HG02759 (cell line): ENCODE results near the gene SAE1.
"Not testable (repeated sequence)": the region's sequence is repeated elsewhere in the genome, so short reads cannot be mapped to it uniquely, and the experiment has no call there.

Experiments used
- ATAC-seq: cut with Tn5 transposase; IDR thresholded peaks from one replicate; pipeline ENCODE4 v1.9.1; 2021; ENCODE audit warnings: mild to moderate bottlenecking, moderate library complexity; ENCODE audit not compliant: unreplicated experiment

SAE1 gene

GRCh38 chr19:47130589-47131227 lies at the start of gene SAE1:
SAE1 (plus strand) TSS chr19:47130835; CDS start chr19:47130931, 96 bp downstream.
- peak; percentile 90 for ATAC-seq

GRCh38 chr19:47081095-47081494 lies 49.5 kb upstream of the SAE1 start:
- no peak for ATAC-seq

GRCh38 chr19:47082493-47082892 lies 48.1 kb upstream of the SAE1 start:
- ATAC-seq = no peak

DNA sequence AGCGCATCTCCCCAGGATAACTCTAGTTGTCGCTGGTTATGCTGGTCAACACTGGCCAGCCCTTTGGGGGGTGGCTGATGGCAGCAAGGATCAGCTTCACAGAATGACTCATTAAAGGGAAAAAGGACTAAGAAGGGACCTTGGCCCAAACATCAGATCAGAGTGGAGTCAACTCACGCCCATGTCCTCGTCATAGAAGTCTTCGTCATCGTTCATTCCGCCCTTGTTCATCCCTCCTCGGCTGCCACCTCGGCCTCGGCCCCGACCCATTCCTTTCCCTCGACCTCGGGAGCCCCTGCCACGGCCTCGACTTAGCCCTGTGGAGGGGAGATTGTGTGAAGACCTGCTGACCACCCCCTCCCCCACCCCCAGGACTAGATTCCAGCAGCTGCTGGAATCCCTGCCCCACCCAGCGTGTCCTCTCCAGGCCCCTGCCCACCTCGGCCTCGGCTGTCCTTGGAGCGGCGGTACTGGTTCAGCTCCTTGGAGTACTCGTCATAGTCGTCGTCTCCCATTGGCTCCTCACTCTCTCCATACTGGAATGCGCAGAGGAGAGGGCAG lies 45.7 kb upstream of the SAE1 start:
- no peak for ATAC-seq

GRCh38 chr19:47086280-47086679 lies 44.4 kb upstream of the SAE1 start:
- ATAC-seq = no peak

DNA sequence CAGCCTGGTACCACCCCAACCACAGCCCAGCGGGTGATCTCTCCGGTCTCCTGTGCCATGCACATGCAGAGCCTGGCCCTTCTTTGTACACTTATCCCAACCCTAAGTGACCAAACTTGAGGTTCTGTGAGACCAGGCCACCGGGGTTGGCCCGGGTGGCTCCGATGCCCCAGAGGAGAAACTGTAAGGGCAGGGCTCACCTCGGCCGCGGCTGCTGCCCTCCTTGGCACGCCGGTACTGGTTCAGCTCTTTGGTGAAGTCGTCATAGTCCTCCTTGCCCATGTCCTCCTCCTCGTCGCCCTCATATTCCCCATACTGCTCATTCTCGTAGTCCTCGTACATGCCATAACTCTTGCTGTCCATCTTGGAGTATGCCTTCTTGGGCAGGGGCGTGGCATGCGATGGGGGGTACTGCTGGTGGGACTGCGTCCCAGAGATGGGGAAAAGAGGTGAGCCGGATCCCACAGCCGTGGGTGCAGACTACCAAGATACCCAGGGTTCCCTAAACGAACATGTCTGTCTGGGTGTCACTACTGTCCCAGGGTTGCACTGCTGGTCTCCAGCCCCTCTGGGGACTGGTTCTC lies 40.8 kb upstream of the SAE1 start:
- ATAC-seq = no peak

- ATAC-seq = no peak
These were observed 37.4 kb upstream of the SAE1 start for GRCh38 chr19:47093254-47093653.

GRCh38 chr19:47093841-47094240 lies 36.8 kb upstream of the SAE1 start:
- peak; percentile 64 for ATAC-seq

DNA sequence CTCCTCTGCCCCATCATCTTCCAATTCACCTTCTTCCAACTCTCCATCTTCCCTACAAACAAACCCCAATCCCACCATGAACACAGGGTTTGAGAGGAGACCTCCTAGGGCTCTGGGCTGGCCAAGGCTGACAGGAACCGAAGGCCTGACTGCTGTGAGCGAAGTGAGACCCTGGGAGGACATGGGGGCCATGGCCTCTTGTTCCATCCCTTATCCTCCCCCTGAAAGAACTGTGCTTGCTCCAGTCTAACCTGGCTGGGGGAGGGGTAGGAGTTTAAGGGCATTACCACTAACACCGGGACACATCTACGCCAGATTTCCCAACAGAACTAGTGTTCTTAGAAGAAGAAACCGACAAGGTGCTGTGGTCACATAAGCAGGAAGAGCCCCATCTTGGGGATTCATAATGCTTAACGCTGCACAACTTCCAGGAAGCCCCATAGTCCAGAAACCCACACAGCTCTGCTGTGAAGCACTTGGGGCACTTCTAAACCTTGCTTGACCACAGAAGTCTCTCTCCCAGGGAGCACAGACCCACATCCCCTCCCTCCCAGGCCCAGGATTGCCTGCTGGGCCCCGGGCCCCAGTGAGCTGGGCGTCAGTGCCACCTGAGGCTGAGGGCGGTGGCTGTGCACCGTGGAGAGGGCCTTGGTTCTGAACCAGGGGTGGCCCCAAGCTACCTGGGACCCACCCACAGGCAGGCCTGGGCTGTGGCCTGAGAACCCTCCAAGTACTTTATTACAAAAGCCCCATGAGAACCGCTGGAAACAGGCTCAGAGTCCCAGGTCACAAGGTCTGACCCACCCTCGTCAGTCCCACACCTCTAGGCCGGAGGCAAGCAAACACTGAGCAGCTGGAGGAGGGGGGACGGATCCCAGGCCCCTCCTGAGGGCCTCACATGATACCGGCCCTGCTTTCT lies 35.8 kb upstream of the SAE1 start:
- ATAC-seq = no peak

- ATAC-seq = no peak
These were observed 35.0 kb upstream of the SAE1 start for GRCh38 chr19:47095476-47096099.

DNA sequence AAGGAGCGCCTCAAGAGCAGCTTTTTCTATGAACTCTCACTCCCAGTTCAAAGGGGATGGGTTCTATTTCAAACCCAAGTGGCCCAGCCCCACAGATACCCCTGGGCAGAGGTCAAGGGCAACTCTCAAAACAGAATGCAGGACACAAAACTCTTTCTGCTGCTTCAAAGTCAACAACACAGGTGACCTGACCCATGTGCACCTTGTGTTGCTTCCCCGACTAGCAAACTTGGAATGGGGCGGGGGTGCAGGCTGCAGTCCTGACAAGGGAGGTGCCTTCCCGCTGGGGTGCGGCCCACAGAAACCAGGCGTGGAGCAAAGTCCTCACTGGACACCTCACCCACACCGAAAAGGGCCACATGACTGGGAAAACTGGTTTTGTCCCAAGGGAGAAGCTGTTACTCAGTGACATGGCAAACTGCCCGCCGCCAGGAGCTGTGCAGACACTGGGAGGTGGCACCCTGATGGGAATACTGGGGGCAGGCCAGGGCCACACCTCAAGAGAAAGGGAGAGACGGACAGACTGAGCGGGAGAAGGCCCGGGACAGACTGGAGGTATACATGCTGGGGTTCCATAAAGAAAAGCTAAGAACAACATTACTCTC lies 34.4 kb upstream of the SAE1 start:
- ATAC-seq = no peak

DNA sequence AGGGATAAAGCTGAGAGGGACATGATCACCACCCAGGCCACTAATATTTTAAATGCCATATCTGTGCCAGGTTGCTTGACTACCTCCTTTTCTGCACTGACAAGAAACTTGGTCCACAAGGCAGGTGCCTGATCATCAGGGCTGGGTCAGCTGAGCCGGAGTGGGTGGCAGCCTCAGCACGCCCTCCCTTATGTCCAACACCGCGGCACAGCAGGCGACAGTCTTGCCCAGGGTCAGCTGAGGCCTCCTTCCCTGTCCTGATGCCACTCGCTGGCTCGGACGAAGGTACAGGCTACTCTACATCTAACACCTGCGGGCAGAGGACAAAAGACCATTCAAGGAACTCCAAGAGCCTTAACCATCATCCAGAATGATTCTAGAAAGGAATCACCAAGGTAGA lies 33.9 kb upstream of the SAE1 start:
- no peak for ATAC-seq

GRCh38 chr19:47097396-47098201 lies 33.0 kb upstream of the SAE1 start:
- ATAC-seq = no peak

DNA sequence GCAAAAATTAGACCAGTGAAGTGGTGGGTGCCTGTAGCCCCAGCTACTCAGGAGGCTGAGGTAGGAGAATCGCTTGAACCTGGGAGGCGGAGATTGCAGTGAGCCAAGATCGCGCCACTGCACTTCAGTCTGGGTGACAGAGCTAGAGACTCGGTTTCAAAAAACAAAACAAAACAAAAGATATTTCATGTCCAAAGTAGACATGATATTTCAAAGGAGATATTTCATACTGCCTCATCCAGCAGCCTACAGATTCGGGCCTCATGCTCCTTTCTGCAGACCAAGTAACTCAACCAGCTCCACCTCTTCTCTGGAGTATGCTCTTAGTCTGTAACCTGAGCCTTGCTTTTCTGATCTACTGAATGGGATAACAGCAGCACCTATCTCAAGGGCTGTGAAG lies 32.0 kb upstream of the SAE1 start:
- no peak for ATAC-seq

DNA sequence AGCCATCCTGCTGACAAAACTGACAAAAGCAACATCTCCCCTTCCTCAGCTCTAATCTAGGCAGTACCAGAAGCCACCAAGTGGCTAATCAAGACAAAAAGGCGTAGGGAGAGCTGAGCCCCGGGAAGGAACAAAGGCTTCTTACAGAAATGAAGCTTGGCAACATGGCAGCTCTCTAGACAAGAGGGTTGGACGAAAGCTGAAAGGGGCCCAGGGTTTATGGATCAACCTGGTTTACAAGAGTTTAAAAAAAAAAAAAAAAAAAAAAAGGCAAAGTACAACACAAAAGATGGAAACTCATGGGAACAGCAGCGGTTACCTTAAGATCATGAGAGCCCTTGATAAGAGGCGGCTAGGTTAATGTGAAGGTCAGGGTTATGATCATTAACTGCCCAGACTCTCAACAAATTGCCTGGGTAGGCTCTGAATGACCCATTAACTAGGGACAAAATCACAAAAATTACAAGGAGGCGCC lies 31.0 kb upstream of the SAE1 start:
- no peak for ATAC-seq

- no peak for ATAC-seq
These were observed 30.3 kb upstream of the SAE1 start for GRCh38 chr19:47100290-47100689.

DNA sequence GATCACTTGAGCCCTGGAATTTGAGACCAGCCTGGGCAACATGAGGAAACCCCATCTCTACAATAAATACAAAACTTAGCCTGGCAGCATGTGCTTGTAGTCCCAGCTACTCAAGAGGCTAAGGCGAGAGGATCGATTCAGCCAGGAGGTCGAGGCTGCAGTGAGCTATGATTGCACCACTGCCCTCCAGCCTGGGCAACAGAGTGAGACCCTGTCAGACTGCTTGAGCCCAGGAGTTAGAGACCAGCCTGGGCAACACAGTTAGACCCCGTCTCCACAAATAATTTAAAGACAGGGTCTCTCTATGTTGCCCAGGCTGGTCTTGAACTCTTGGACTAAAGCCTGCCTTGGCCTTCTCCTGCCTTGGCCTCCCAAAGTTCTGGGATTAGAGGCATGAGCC lies 29.5 kb upstream of the SAE1 start:
- ATAC-seq = not testable (repeated sequence)

GRCh38 chr19:47102346-47103060 lies 28.1 kb upstream of the SAE1 start:
- ATAC-seq = no peak

GRCh38 chr19:47104680-47105079 lies 26.0 kb upstream of the SAE1 start:
- ATAC-seq = no peak
